HG02678 (cell line): Measurements from ENCODE around the gene SFTA2.
"Not testable (repeated sequence)": the region's sequence is repeated elsewhere in the genome, so short reads cannot be mapped to it uniquely, and the experiment has no call there.

ENCODE experiments used
- ATAC-seq: cut with Tn5 transposase; IDR thresholded peaks from one replicate; pipeline ENCODE4 v1.9.1; 2021; ENCODE audit warnings: mild to moderate bottlenecking, moderate library complexity; ENCODE audit not compliant: unreplicated experiment

Gene SFTA2

DNA sequence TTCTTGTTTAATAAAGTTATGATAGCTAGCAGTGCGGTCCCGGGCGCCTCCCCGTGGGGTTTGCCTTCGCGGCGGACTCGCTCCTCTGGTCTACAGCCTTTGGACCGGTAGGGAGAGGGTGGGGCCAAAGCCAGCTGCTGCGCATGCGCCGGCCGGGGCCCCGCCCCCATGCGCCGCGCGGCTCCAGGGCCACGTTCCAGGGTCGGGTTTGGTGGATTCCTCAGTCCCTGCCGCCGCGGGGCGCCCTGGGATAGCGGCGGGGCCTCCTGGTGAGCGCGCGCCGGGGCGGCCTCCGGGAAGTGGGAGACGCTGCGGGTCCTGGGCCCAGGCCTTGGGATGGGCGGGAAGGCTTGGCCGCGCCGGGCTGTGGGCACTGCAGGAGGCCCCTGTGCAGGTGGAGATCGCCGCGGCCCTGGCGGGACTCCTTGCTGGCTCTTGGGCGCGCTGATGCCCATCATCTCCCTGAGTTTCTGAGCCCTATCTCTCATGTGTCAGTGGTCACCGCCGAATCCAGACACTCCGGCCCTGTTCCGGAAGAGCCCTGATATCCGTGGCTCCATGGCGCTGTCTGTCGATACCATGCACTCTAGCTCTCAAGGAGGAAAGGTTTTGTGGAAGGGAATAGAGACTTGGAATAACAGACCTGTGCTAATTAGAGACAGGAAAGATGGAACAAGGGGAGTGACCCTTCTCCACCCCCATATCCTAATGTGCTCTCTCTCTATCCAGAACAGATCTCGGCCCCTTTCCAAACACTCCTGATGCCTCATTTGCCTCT, 17.7 kb downstream of the SFTA2 start, which contains the start of gene VARS2:
Gene VARS2 (plus strand): TSS at position 163 of the 778 bp plus-strand sequence. CDS start 599 bp downstream, at position 762.
- peak; percentile 91 for ATAC-seq

DNA sequence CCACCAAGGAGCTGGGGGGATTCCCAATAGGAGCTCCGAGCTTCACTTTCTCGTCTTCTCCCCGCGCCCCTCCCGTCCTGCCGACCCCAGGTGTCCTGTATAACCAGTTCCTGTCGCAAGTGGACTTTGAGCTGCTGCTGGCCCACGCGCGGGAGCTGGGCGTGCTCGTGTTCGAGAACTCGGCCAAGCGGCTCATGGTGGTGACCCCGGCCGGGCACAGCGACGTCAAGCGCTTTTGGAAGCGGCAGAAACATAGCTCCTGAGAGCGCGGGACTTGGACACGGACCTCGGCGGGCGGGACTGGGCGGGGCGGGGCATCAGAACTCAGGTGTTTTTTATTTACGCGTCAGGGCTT, 18.3 kb downstream of the SFTA2 start:
- ATAC-seq = no peak

DNA sequence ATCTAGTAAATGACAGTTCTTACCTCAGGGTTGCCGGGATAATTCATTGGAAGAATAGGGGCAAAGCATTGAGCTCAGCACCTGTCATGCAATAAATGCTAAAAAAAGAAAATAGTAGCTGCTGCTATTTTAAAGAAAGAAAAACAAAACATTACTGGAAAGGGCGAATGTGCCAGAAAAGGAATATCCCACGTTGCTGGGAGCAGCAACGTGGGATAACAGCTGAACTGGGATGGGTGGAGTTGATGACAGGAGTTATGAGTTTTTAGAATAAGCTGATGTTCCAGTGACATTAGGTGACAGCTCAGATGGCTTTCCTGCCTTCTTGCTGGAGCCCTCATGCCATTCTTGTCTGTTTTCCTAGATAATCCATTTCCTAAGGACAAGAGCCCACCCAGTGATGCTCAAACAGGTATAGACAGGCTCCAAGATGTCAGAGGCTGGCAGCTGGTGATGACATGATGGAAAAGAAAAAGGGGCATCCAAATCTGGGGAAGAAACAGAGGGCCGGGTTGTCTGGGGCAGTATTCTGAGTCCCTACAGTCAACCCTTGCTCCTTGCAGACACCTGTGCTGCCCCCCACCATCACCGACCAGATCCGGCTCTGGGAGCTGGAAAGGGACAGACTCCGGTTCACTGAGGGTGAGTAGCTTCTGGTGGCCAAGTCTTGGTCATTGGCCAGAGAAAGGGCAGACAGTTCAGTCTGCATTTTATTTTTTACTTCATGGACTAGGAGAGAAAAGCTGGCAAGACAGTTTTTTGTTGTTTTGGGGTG, 19.0 kb downstream of the SFTA2 start:
- ATAC-seq = no peak

DNA sequence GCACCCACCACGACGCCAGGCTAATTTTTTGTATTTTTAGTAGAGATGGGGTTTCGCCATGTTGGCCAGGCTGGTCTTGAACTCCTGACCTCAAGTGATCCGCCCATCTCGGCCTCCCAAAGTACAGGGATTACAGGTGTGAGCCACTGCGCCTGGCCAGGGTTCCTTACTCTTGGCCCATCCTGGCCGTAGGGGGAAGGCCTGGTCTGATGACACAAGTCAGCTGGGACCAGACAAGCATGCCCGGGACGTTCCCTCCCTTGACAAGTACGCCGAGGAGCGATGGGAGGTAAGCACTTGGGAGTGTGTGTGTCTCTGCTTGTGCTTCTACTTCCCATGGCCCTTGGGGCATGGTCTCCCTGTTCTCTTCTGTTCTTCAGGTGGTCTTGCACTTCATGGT, 21.5 kb downstream of the SFTA2 start:
- ATAC-seq = not testable (repeated sequence)

DNA sequence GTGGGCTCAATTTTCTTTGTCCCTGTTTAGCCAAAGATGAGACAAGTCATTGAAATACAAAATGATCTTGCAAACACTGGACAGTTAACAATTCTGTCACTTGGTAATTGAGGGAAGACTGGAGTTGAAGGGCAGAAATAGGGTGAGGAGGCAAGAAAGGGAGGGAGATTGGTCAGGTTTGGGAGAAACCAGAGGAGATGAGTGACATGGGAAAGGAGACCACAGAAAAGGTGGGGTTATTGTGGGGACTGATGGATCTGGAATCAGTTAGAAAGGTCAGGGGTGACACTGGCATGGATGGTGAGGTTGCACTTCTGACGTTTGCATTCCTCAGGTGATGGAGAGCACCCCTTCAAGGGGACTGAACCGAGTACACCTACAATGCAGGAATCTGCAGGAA, 23.3 kb downstream of the SFTA2 start:
- ATAC-seq = no peak

DNA sequence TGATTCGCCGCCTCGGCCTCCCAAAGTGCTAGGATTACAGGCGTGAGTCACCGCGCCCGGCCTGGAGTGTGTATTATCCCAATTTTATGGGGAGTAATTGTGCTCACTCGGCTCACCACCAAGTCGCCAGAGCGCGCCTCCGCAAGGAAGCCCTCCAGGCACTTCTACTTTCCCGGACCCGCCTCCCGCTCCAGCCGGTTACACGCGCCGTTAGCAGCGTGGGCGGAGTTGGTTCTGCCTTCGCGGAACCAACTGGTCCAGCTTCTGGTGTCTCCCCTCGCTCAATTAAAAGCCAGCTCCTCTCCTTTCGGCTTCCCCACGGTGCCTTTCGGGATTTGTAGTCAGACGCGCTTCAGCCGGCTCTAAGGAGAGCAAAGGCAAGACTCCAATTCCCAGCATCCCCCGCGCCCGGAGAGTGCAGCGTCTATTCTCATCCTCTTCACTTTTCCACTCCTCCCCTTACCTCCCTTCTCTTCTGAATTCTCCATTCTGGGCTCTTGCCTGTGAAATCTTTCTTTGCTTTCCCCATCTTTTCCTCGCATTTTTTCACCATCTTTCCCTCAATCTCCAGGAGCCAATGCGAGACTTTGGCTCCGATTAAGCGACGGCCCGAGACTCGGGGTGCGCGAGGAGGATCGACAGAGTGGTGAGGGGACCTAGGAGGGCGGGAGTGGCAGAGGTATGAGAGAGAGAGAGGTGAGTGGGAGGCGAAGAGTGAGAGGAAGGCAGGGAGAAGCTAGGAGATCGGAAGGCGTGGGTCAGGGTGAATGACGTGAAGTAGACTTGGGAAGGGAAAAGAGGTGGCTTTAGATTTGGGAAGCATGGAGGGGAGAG, 24.0 kb downstream of the SFTA2 start, which contains the start of gene GTF2H4:
Gene GTF2H4 (plus strand): TSS at position 450 of the 834 bp plus-strand sequence.
- ATAC-seq = peak; percentile 91

DNA sequence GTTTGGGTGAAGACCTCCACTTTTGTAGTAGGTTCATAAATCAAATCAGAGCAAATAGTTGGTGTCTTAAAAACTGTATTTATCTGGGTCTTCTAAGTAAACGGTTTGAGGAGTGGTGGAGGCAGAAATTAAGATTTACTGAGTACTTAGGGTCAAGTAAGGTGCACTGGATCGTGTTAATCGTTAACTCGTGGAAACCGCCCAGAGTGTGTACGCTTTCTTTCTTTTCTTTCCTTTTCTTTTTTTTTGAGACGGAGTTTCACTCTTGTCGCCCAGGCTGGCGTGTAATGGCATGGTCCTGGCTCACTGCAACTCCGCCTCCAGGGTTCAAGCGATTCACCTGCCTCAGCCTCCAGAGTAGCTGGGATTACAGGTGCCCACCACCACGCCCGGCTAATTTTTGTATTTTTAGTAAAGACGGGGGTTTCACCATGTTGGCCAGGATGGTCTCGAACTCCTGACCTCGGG, 24.6 kb downstream of the SFTA2 start:
- not testable (repeated sequence) for ATAC-seq

DNA sequence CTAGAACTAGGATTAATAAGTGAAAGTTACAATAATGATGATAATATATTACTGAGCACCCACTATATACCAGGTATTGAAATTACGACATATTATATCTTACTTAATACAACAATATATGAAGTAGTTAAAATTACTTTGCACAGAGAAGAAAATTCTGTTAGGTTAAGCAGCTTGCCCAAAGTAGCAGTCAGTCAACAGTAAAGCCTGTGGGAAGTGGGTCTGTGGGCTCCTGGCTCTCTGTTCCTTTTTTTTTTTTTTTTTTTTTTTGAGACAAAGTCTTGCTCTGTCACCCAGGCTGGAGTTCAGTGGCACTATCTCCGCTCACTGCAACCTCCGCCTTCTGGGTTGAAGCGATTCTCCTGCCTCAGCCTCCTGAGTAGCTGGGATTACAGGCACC, 28.7 kb downstream of the SFTA2 start:
- no peak for ATAC-seq

DNA sequence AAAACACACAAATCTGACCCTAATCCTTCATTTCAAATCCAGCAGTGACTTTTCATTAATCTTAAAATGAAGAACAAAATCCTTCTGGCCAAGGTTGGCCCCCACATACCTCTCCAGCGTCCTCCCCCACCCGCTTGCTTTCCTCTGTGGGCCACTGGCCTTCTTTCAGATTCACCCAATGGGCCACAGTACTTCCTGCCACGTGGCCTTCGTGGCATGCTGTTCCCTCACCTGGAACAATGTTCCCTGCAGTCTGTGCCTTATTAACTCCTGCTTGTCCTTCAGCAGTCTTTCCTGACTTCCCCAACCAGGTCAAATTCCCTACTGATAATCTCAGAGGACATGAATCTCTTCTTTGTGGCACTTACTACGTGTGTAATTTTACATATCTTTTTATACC, 29.3 kb downstream of the SFTA2 start:
- no peak for ATAC-seq

DNA sequence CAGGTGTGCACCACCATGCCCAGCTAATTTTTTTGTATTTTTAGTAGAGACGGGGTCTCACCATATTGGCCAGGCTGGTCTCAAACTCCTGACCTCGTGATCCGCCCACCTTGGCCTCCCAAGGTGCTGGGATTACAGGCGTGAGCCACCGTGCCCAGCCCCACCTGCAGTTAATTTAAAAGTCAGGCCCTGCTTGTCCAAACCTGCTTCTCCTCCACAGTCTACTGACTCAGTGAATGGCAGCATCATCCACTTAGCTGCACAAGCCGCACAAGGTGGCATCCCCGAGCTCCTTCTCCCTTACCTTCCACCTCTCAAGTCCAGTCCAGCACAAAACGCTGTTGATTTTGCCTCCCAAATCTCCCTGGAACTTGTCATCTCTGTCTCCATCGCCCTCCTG, 29.8 kb downstream of the SFTA2 start:
- not testable (repeated sequence) for ATAC-seq

DNA sequence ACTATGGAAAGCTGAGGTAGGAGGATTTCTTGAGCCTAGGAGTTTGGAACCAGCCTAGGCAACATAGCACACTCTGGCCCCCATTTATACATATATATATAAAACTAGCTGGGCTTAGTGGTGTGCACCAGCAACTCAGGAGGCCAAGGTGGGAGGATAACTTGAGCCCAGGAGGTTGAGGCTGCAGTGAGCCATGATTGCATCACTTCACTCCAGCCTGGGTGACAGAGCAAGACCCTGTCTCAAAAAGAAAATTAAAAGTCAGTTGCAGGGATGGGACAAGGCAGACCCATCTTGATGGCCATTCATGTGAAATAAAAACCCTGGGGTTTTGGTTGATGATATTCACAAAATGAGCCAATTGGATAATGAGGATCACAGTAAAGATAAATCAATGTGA, 30.5 kb downstream of the SFTA2 start:
- no peak for ATAC-seq

DNA sequence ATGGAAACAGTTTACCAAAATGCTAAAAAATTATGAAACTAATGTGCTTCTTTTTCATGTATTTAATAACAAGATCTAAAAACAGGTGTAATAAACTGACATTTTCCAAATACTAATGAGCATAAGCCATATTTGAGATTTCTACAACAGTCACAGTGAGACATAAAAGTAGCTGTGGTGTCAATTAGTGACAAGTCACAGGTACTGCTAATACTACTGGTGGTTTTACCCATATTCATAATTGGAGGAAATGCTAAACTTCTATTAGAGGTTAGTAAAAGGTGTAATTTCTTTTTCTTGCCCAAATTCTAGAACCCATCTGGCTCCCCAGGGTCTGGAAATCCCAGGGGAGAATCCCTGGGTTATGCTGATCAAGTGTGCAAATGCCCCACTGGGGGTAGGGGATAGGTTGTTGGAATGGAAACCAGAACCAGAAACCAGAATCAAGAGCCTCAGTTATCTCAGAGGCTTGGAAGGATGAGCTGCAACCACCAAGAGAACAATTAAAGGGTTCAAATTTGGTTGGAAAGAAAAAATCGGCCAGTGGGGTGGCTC, 31.0 kb downstream of the SFTA2 start:
- no peak for ATAC-seq

DNA sequence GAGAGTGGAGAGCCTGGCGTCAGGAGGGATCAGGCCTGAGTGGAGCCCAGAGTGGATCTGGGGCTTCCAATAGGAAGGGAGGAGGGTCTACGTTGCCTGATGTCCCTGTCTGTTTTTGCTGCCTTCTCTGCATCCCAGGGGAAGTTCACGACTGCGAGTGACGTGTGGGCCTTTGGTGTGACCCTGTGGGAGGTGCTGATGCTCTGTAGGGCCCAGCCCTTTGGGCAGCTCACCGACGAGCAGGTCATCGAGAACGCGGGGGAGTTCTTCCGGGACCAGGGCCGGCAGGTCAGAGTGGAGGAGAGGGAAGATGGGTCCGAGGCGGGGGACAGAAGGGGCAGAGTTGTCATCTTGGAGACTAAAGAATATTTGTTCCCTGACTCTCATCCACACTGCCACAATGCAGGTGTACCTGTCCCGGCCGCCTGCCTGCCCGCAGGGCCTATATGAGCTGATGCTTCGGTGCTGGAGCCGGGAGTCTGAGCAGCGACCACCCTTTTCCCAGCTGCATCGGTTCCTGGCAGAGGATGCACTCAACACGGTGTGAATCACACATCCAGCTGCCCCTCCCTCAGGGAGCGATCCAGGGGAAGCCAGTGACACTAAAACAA, 33.1 kb downstream of the SFTA2 start:
- no peak for ATAC-seq

DNA sequence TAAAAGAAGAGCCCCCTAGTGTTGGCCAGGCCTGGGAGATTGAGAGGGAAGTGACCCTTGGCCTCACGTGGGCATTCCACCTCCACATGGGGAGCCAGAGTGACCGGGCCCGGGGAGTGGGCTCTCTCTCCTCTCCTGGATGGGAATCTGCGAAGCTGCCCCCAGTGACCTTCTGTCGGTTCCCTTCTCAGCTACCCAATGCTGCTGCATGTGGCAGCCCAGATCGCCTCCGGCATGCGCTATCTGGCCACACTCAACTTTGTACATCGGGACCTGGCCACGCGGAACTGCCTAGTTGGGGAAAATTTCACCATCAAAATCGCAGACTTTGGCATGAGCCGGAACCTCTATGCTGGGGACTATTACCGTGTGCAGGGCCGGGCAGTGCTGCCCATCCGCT, 34.1 kb downstream of the SFTA2 start:
- ATAC-seq = no peak

DNA sequence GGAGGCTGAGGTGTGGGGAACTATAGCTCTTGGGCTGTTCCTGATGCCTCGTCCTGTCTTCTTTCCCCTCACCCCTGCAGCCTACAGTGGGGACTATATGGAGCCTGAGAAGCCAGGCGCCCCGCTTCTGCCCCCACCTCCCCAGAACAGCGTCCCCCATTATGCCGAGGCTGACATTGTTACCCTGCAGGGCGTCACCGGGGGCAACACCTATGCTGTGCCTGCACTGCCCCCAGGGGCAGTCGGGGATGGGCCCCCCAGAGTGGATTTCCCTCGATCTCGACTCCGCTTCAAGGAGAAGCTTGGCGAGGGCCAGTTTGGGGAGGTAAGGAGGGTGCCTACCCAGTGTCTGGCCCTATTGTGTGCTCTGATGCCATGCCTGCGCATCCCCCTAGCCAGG, 35.4 kb downstream of the SFTA2 start:
- ATAC-seq = no peak

DNA sequence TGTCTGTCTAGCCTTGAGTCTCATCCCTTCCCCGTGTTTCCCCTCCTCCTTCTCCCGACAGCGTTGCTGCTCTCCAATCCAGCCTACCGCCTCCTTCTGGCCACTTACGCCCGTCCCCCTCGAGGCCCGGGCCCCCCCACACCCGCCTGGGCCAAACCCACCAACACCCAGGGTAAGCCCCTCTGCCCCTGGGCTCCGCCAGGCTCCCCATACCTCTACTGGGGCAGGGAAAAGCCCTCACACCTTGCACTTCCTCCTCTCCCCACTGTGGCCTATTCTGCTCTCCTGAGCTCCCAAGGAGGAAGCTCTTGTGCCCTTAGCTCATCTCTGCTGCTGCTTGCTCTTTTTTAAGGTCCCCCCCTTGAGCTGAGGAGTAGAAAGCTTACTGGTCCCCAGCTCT, 36.6 kb downstream of the SFTA2 start:
- ATAC-seq = no peak

DNA sequence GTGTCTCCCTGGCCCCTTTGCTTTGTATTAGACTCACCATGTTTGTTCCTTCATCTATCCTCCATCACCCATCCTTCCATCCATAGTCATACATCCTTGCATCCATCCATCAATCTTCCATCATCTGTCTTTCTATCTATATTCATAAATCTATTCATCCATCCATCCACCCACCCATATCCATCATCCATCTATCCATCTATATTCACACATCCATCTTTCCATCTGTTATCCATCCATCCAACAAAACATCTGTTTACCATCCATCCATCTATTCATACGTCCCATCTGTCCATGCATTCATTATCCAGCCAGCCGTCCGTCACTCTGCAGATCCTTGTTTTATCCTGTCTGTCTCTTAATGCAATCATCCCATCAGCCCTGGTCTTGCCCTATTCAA, 37.0 kb downstream of the SFTA2 start:
- ATAC-seq = no peak

DNA sequence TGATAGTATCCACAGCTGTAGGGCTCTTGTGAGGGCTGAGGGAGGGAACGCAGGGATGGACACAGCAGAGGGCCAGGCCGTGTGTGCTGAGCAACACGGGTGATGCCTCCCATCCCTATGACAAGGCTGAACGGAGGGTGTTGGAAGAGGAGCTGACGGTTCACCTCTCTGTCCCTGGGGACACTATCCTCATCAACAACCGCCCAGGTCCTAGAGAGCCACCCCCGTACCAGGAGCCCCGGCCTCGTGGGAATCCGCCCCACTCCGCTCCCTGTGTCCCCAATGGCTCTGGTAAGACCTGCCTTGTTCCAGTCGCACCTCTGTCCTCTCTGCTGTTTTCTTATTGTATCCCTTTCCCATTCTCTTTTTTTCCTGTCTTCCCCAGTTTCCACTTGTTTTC, 37.6 kb downstream of the SFTA2 start:
- ATAC-seq = no peak

DNA sequence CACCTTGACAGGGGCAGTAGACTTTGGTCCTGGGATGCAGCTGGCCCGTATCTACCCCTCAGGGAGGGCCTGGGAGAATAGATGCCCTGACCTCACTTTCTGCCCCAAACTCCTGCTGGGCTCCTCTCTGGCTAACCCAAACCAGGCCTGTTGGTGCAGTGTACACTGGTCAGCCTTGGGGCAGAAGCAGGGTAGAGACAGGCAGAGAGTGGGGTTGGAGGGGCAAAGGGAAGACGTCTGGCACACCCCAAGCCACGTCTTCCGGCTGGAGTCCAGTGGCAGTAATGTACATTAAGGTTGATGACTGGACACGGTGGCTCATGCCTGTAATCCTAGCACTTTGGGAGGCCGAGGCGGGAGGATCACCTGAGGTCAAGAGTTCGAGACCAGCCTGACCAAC, 38.3 kb downstream of the SFTA2 start:
- ATAC-seq = no peak

DNA sequence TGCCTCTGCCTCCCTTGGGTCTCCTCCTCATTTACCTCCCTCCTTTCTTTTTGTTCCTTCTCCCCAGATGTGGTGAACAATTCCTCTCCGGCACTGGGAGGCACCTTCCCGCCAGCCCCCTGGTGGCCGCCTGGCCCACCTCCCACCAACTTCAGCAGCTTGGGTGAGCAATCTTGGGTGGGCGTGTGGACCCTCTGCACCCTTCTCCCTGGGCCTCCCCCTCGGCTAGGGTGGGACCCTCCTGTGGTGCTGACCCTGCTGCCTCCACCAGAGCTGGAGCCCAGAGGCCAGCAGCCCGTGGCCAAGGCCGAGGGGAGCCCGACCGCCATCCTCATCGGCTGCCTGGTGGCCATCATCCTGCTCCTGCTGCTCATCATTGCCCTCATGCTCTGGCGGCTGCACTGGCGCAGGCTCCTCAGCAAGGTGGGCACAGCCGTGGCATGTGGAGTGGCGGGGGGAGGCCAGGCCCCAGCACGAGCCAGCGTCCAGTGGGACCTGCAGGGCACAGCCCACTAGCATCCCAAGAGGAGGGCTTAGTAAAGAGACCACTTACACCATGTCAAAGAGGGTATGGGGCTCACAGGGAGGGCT, 38.9 kb downstream of the SFTA2 start:
- no peak for ATAC-seq
